Measurements from ENCODE around the gene TSPEAR. TPM values are rescaled to one million over a fixed set of nuclear protein-coding genes. Genes with fewer than 3 reads are reported as not detected.
A peak's percentile ranks its signal among the peaks of the same experiment; 100 is the strongest.

The TSPEAR gene
- total RNA-seq, 1 donor from 2014 or later = not detected

GRCh38 chr21:44499211-44499560 lies 212.2 kb downstream of the TSPEAR start:
- Mint-ChIP-seq H3K27ac (no peak overlapping the region), H3K4me3 (no peak overlapping the region), H3K27me3 (peaks cover 8% of the 10 kb centered on the region), H3K9me3 (no peaks in the 10 kb centered on the region), H3K36me3 (ENCODE audit: low read depth) (no peaks in the 10 kb centered on the region), H3K4me1 (peaks cover 6% of the 10 kb centered on the region)
- DNase-seq = no peak
- intact Hi-C loops (cut with micrococcal nuclease) = no loop called here

GRCh38 chr21:44498280-44499210 lies 212.8 kb downstream of the TSPEAR start:
- no peak overlapping the region for H3K27ac Mint-ChIP-seq
- no peak overlapping the region for H3K4me3 Mint-ChIP-seq
- intact Hi-C loops (cut with micrococcal nuclease) = no loop called here
- H3K4me1 Mint-ChIP-seq = peaks cover 3% of the 10 kb centered on the region
- peaks cover 8% of the 10 kb centered on the region for H3K27me3 Mint-ChIP-seq
- DNase-seq = no peak
- H3K36me3 Mint-ChIP-seq (ENCODE audit: low read depth) = no peaks in the 10 kb centered on the region
- H3K9me3 Mint-ChIP-seq = no peaks in the 10 kb centered on the region

- no peaks in the 10 kb centered on the region for H3K36me3 Mint-ChIP-seq (ENCODE audit: low read depth)
- H3K4me1 Mint-ChIP-seq = peaks cover 3% of the 10 kb centered on the region
- peaks cover 6% of the 10 kb centered on the region for H3K9me3 Mint-ChIP-seq
- H3K27me3 Mint-ChIP-seq = peaks cover 8% of the 10 kb centered on the region
- H3K27ac Mint-ChIP-seq = no peak overlapping the region
- DNase-seq = no peak
- H3K4me3 Mint-ChIP-seq = no peak overlapping the region
- intact Hi-C loops (cut with micrococcal nuclease) = no loop called here
Measured at GRCh38 chr21:44497703-44498126, 213.7 kb downstream of the TSPEAR start.

- H3K27ac Mint-ChIP-seq = no peak overlapping the region
- peaks cover 13% of the 10 kb centered on the region for H3K9me3 Mint-ChIP-seq
- H3K36me3 Mint-ChIP-seq (ENCODE audit: low read depth) = peaks cover 2% of the 10 kb centered on the region
- no peak overlapping the region for H3K4me3 Mint-ChIP-seq
- H3K27me3 Mint-ChIP-seq = peaks cover 6% of the 10 kb centered on the region
- H3K4me1 Mint-ChIP-seq = peaks cover 3% of the 10 kb centered on the region
- DNase-seq = no peak
- intact Hi-C loops (cut with micrococcal nuclease) = no loop called here
Measured at GRCh38 chr21:44496564-44497550, 214.5 kb downstream of the TSPEAR start.

DNA sequence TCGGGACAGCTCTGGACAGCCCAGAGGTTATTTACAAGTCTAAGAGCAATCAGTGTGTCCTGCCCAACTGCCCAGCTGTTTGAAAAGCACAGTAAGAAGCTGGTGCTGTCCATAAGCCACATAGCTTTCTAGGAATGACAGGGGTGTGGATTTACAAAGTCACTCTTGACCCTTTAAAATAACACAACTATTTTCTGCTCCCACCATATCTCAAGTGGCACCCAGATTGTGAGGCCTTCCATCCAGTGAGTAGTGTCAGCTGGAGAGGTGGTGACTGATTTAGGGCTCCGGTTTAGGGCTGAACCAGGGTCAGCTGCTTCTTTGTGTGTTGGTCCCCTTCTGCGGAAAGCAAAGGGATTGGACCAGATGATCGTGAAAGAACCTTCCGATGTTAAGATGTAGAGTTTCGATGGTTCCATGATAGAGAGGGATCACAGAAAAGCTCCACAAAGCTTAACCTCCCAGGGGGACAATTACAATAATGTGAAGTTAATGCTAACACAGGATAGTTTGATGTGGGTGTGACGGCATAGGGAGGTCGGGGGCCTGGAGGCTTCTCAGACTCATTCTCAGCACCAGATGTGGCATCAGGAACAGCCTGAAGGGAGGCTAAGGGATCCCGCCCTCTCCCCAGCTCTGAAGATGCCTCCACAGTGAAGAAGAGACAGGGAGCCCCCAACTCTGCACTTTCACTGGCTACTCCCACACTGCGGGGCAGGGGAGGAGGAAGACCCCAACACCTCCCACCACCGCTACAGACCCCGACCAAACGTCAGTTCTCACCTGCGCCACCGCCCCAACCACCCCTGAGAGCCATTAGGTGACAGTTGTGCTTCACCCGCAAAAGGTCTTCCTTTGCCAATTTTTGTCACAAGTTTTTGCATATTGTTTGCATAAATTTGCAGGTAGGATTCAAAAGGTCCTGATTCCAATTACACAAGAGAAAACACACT lies 215.5 kb downstream of the TSPEAR start:
- no peak overlapping the region for H3K4me3 Mint-ChIP-seq
- intact Hi-C loops (cut with micrococcal nuclease) = no loop called here
- DNase-seq = no peak
- no peak overlapping the region for H3K27ac Mint-ChIP-seq
- H3K4me1 Mint-ChIP-seq = peaks cover 3% of the 10 kb centered on the region
- H3K9me3 Mint-ChIP-seq = peaks cover 15% of the 10 kb centered on the region
- H3K36me3 Mint-ChIP-seq (ENCODE audit: low read depth) = peaks cover 2% of the 10 kb centered on the region
- peaks cover 6% of the 10 kb centered on the region for H3K27me3 Mint-ChIP-seq

GRCh38 chr21:44494956-44495355 lies 216.4 kb downstream of the TSPEAR start:
- Mint-ChIP-seq H3K4me3 (no peak overlapping the region), H3K36me3 (ENCODE audit: low read depth) (peaks cover 2% of the 10 kb centered on the region), H3K27ac (no peak overlapping the region), H3K9me3 (peaks cover 18% of the 10 kb centered on the region), H3K4me1 (peaks cover 4% of the 10 kb centered on the region), H3K27me3 (peaks cover 6% of the 10 kb centered on the region)
- intact Hi-C loops (cut with micrococcal nuclease) = no loop called here
- no peak for DNase-seq

DNA sequence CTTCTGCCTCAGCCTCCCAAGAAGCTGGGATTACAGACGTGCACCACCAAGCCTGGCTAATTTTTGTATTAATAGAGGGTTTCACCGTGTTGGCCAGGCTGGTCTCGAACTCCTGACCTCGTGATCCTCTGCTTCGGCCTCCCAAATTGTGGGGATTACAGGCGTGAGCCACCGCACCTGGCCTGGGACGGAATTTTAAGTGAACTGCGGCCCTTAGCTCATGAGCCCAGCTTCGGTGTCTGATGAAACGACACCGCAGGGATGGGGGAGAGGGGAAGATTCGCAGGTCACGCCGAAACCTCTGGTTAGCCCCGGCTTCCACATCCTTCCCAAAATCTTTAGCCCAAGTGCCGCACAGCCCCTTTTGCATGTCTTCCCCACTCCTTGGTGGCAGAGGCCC lies 217.0 kb downstream of the TSPEAR start:
- Mint-ChIP-seq H3K4me3 (no peak overlapping the region), H3K9me3 (peaks cover 20% of the 10 kb centered on the region), H3K36me3 (ENCODE audit: low read depth) (peaks cover 2% of the 10 kb centered on the region), H3K4me1 (peaks cover 5% of the 10 kb centered on the region), H3K27me3 (peaks cover 6% of the 10 kb centered on the region), H3K27ac (no peak overlapping the region)
- intact Hi-C loops (cut with micrococcal nuclease) = no loop called here
- DNase-seq = no peak

- H3K36me3 Mint-ChIP-seq (ENCODE audit: low read depth) = peaks cover 2% of the 10 kb centered on the region
- H3K27ac Mint-ChIP-seq = no peak overlapping the region
- peaks cover 5% of the 10 kb centered on the region for H3K4me1 Mint-ChIP-seq
- peaks cover 20% of the 10 kb centered on the region for H3K9me3 Mint-ChIP-seq
- no peak overlapping the region for H3K4me3 Mint-ChIP-seq
- no peak for DNase-seq
- H3K27me3 Mint-ChIP-seq = peaks cover 7% of the 10 kb centered on the region
- intact Hi-C loops (cut with micrococcal nuclease) = no loop called here
Measured at GRCh38 chr21:44492567-44493385, 218.6 kb downstream of the TSPEAR start.

DNA sequence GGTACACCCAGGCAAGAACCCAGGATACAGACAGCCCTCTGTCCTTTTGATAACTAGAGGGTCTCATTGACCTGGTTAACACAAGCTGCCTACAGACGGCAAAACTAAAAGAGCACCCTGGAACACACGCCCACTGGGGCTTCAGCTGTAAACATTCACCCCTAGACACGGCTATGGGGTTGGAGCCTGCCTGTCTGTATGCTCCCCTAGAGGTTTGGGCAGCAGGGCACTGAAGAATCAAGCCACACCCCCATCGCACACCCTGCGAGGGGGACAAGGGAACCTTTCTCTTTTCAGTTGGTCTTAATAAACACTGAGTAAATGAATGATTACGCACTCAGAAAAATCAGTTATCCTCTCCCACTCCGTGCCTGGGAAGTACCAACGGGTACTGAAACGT lies 220.6 kb downstream of the TSPEAR start:
- H3K27me3 Mint-ChIP-seq = peaks cover 7% of the 10 kb centered on the region
- peaks cover 2% of the 10 kb centered on the region for H3K4me1 Mint-ChIP-seq
- H3K4me3 Mint-ChIP-seq = no peak overlapping the region
- no peak for DNase-seq
- intact Hi-C loops (cut with micrococcal nuclease) = no loop called here
- H3K36me3 Mint-ChIP-seq (ENCODE audit: low read depth) = peaks cover 2% of the 10 kb centered on the region
- H3K9me3 Mint-ChIP-seq = peaks cover 20% of the 10 kb centered on the region
- no peak overlapping the region for H3K27ac Mint-ChIP-seq

DNA sequence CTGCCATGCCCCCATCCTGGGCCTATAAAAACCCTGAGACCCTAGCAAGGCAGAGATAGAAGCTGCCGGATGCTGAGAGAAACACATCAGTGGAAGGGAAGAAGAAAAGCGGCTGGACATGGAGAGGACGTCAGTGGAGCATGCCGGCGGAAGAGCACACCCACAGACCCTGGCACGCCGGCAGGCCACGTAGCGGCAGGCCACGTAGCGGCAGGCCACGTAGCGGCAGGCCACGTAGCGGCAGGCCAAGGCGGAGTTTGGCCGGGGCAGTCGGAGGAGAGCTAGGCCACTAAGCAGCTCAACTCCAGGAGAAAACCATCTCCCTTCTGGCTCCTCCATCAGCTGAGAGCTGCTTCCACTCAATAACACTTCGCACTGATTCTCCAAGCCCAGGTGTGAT lies 221.0 kb downstream of the TSPEAR start:
- no peak overlapping the region for H3K27ac Mint-ChIP-seq
- peaks cover 2% of the 10 kb centered on the region for H3K4me1 Mint-ChIP-seq
- H3K27me3 Mint-ChIP-seq = peaks cover 5% of the 10 kb centered on the region
- H3K9me3 Mint-ChIP-seq = peaks cover 20% of the 10 kb centered on the region
- peaks cover 2% of the 10 kb centered on the region for H3K36me3 Mint-ChIP-seq (ENCODE audit: low read depth)
- intact Hi-C loops (cut with micrococcal nuclease) = no loop called here
- no peak for DNase-seq
- H3K4me3 Mint-ChIP-seq = no peak overlapping the region

DNA sequence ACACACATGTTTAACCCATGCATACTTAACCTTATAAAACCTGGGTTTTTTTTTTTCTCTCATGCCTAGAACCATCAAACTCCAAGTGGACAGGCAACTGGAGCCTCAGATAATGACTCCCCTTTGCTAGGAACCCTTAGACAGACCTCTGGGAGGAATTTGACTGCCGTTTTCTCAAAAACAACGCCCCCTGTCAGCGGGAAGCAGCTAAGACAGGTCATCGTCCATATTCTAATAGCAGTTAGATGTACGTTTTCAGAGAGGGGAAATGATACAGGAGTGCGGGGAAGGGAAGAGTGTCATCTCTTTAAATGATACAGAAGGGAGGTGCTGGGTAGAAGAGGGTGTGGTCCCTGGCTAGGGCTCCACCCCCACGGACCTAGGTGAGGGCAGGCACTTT lies 221.4 kb downstream of the TSPEAR start:
- no peak overlapping the region for H3K4me3 Mint-ChIP-seq
- H3K27me3 Mint-ChIP-seq = peaks cover 6% of the 10 kb centered on the region
- no peak overlapping the region for H3K27ac Mint-ChIP-seq
- intact Hi-C loops (cut with micrococcal nuclease) = no loop called here
- H3K4me1 Mint-ChIP-seq = peaks cover 2% of the 10 kb centered on the region
- H3K9me3 Mint-ChIP-seq = peaks cover 20% of the 10 kb centered on the region
- peaks cover 2% of the 10 kb centered on the region for H3K36me3 Mint-ChIP-seq (ENCODE audit: low read depth)
- DNase-seq = no peak

DNA sequence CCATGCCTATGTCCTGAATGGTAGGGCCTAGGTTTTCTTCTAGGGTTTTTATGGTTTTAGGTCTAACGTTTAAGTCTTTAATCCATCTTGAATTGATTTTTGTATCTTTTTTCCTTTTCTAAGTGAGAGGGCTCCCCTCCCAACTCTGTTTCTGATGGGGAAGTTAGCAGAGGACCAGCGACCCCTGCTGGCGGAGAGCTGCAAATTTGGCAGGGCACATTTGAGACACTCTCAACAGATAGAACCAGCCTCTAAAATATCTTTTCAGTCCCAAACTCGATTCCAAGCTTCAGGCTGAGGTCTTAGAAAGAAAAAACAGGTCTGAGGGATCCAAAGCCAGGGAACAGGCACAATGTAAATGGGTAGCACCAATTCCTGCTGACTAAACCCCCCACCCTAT lies 223.5 kb downstream of the TSPEAR start:
- intact Hi-C loops (cut with micrococcal nuclease) = no loop called here
- Mint-ChIP-seq H3K4me3 (no peak overlapping the region), H3K27me3 (peaks cover 10% of the 10 kb centered on the region), H3K4me1 (peaks cover 2% of the 10 kb centered on the region), H3K36me3 (ENCODE audit: low read depth) (peaks cover 2% of the 10 kb centered on the region), H3K9me3 (peaks cover 15% of the 10 kb centered on the region), H3K27ac (no peak overlapping the region)
- DNase-seq = peak; percentile 84
